SKM-1 treated with dmso at 0.1 percent for 144 hours (cell line): ENCODE results near the gene IKBKE.
A peak's percentile ranks its signal among the peaks of the same experiment; 100 is the strongest.

ENCODE experiments used
- DNase-seq: peaks from one replicate; lab custom pipeline; 2025; ENCODE audit not compliant: unreplicated experiment; lab: John Stamatoyannopoulos, UW

Gene IKBKE

GRCh38 chr1:206495011-206495461, 24.8 kb downstream of the IKBKE start:
- DNase-seq: no peak

GRCh38 chr1:206495493-206496046, 25.3 kb downstream of the IKBKE start:
- peak; percentile 13 for DNase-seq

GRCh38 chr1:206496131-206496793, 26.0 kb downstream of the IKBKE start:
- peak; percentile 33 for DNase-seq

- DNase-seq: no peak
Observed at GRCh38 chr1:206497363-206497762, 27.1 kb downstream of the IKBKE start.

- no peak for DNase-seq
Observed at GRCh38 chr1:206497774-206498173, 27.5 kb downstream of the IKBKE start.

- no peak for DNase-seq
Observed at GRCh38 chr1:206498685-206499084, 28.4 kb downstream of the IKBKE start.

GRCh38 chr1:206500046-206500445, 29.8 kb downstream of the IKBKE start:
- DNase-seq: no peak

GRCh38 chr1:206501881-206502280, 31.6 kb downstream of the IKBKE start:
- DNase-seq: no peak

GRCh38 chr1:206502403-206502802, 32.1 kb downstream of the IKBKE start:
- DNase-seq: no peak

- DNase-seq: no peak
Observed at GRCh38 chr1:206502812-206503211, 32.5 kb downstream of the IKBKE start.

GRCh38 chr1:206503591-206504362, 33.5 kb downstream of the IKBKE start:
- peak; percentile 96 for DNase-seq

- no peak for DNase-seq
Observed at GRCh38 chr1:206504363-206504713, 34.1 kb downstream of the IKBKE start.

- DNase-seq: peak; percentile 39
Observed at GRCh38 chr1:206505702-206506355, 35.6 kb downstream of the IKBKE start.

- no peak for DNase-seq
Observed at GRCh38 chr1:206506405-206507283, 36.4 kb downstream of the IKBKE start.

- DNase-seq: no peak
Observed at GRCh38 chr1:206507284-206508129, 37.2 kb downstream of the IKBKE start, which contains the start of gene RASSF5. TSS of gene RASSF5 (plus strand) at chr1:206507531. CDS start at chr1:206507603, 72 bp downstream.

GRCh38 chr1:206508130-206508889, 38.0 kb downstream of the IKBKE start:
- DNase-seq: no peak

- no peak for DNase-seq
Observed at GRCh38 chr1:206508956-206509355, 38.7 kb downstream of the IKBKE start.

- no peak for DNase-seq
Observed at GRCh38 chr1:206509612-206510257, 39.5 kb downstream of the IKBKE start.
